Loucy (cell line): ENCODE results near the gene ANO2.

Source experiments
- H2AFZ ChIP-seq: fragments of 200-600 bp; sonication (generic); 2 replicates; pipeline ENCODE4 v1.6.0; 2016; ENCODE audit warnings: antibody characterized with exemption, mild to moderate bottlenecking, low read length, moderate library complexity
- H3F3A ChIP-seq: fragments of 200-600 bp; 2 replicates; pipeline ENCODE4 v1.6.0; 2016; ENCODE audit warnings: antibody characterized with exemption, low read depth, mild to moderate bottlenecking
- H3K27me3 ChIP-seq: fragments of 200-600 bp; sonication (generic); 2 replicates; pipeline ENCODE4 v1.6.1; 2014; ENCODE audit warnings: low read length, mild to moderate bottlenecking; ENCODE audit not compliant: insufficient read depth, poor library complexity, severe bottlenecking
- H3K36me3 ChIP-seq: fragments of 200-600 bp; sonication (generic); 2 replicates; pipeline ENCODE4 v1.6.1; 2016; ENCODE audit warnings: low read length; ENCODE audit not compliant: insufficient read depth
- H3K4me1 ChIP-seq: fragments of 200-600 bp; sonication (generic); 2 replicates; pipeline ENCODE4 v1.5.1; 2014; ENCODE audit warnings: low read length, mild to moderate bottlenecking; ENCODE audit not compliant: insufficient read depth, poor library complexity, severe bottlenecking
- H3K4me2 ChIP-seq: fragments of 200-600 bp; sonication (generic); 2 replicates; pipeline ENCODE4 v1.6.0; 2014; ENCODE audit warnings: antibody characterized with exemption, low read length, low read depth, mild to moderate bottlenecking; ENCODE audit not compliant: poor library complexity, severe bottlenecking
- H3K4me3 ChIP-seq: fragments of 200-600 bp; sonication (generic); 2 replicates; pipeline ENCODE4 v1.5.1; 2014; ENCODE audit warnings: low read length, mild to moderate bottlenecking, mixed read lengths; ENCODE audit not compliant: poor library complexity, severe bottlenecking
- H3K79me2 ChIP-seq: fragments of 200-600 bp; sonication (generic); 2 replicates; pipeline ENCODE4 v1.6.1; 2014; ENCODE audit warnings: low read length; ENCODE audit not compliant: insufficient read depth
- H3K9ac ChIP-seq: fragments of 200-600 bp; sonication (generic); 2 replicates; pipeline ENCODE4 v1.6.0; 2014; ENCODE audit warnings: mild to moderate bottlenecking, low read depth, low read length, moderate library complexity; ENCODE audit not compliant: poor library complexity, severe bottlenecking
- H3K9me2 ChIP-seq: fragments of 200-600 bp; sonication (generic); replicated peaks from 2 replicates; pipeline ENCODE4 v1.6.1; 2016; ENCODE audit warnings: low read depth, low read length, mixed read lengths
- H3K9me3 ChIP-seq: fragments of 200-600 bp; sonication (generic); 2 replicates; pipeline ENCODE4 v1.6.1; 2014; ENCODE audit warnings: mild to moderate bottlenecking, antibody characterized with exemption, low read length, low read depth; ENCODE audit not compliant: insufficient read depth
- H4K20me1 ChIP-seq: fragments of 200-600 bp; sonication (generic); 2 replicates; pipeline ENCODE4 v1.6.0; 2014; ENCODE audit warnings: antibody characterized with exemption, low read length, mild to moderate bottlenecking; ENCODE audit not compliant: insufficient read depth, poor library complexity, severe bottlenecking
- CTCF ChIP-seq: fragments of 200-600 bp; sonication (generic); conservative IDR thresholded peaks from 2 replicates; pipeline ENCODE4 v1.5.1; 2014; ENCODE audit warnings: mild to moderate bottlenecking, antibody characterized with exemption, low read length
- EZH2phosphoT487 ChIP-seq: fragments of 200-600 bp; IDR thresholded peaks from 2 replicates; pipeline ENCODE4 v1.6.1; 2018; ENCODE audit warnings: antibody characterized with exemption, mild to moderate bottlenecking, moderate library complexity, borderline replicate concordance

Gene ANO2

GRCh38 chr12:5630726-5631125, 314.3 kb downstream of the ANO2 start:
- Histone ChIP-seq H3K4me3 (no peak overlapping the region), H3K79me2 (no peaks in the 10 kb centered on the region), H3K9me3 (no peaks in the 10 kb centered on the region), H4K20me1 (no peaks in the 10 kb centered on the region), H2AFZ (no peak overlapping the region), H3K9ac (no peak overlapping the region), H3K9me2 (no peaks in the 10 kb centered on the region), H3K4me1 (no peaks in the 10 kb centered on the region), H3F3A (no peaks in the 10 kb centered on the region), H3K36me3 (no peaks in the 10 kb centered on the region), H3K4me2 (no peak overlapping the region), H3K27me3 (no peaks in the 10 kb centered on the region)
- TF ChIP-seq CTCF (no peak), EZH2phosphoT487 (no peak)

DNA sequence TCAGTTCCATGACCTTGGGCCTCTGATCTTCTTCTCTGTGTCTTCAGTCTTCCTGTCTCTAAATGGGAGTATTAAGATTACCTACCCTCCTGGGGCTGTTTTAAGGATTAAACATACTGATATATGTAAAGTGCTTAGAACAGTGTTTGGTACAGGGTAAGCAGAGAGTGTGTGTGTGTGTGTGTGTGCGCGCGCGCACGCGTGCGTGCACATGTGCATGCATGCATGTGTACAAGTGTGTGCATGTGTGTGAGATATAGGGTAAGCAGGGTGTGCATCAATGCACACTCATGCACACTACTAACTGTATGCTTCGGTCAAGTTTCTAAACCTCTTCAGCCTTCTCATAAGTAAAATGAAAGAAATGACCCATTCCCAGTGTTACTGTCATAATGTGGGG, 316.6 kb downstream of the ANO2 start:
- H3K27me3 ChIP-seq, result no peaks in the 10 kb centered on the region
- H3K4me1 ChIP-seq, result no peaks in the 10 kb centered on the region
- TF ChIP-seq EZH2phosphoT487, result no peak
- no peak for TF ChIP-seq CTCF
- H3K9ac ChIP-seq, result no peak overlapping the region
- H3K9me3 ChIP-seq, result no peaks in the 10 kb centered on the region
- H3K9me2 ChIP-seq, result no peaks in the 10 kb centered on the region
- no peak overlapping the region for H3K4me3 ChIP-seq
- H3K36me3 ChIP-seq, result no peaks in the 10 kb centered on the region
- no peak overlapping the region for H2AFZ ChIP-seq
- no peaks in the 10 kb centered on the region for H4K20me1 ChIP-seq
- no peaks in the 10 kb centered on the region for H3F3A ChIP-seq
- no peaks in the 10 kb centered on the region for H3K79me2 ChIP-seq
- no peak overlapping the region for H3K4me2 ChIP-seq

GRCh38 chr12:5627053-5627630, 317.9 kb downstream of the ANO2 start:
- no peaks in the 10 kb centered on the region for H3F3A ChIP-seq
- no peak overlapping the region for H3K4me2 ChIP-seq
- no peaks in the 10 kb centered on the region for H3K4me1 ChIP-seq
- no peak overlapping the region for H3K9ac ChIP-seq
- no peak overlapping the region for H3K4me3 ChIP-seq
- no peak for TF ChIP-seq EZH2phosphoT487
- TF ChIP-seq CTCF, result no peak
- H4K20me1 ChIP-seq, result no peaks in the 10 kb centered on the region
- H3K79me2 ChIP-seq, result no peaks in the 10 kb centered on the region
- no peak overlapping the region for H2AFZ ChIP-seq
- no peaks in the 10 kb centered on the region for H3K9me2 ChIP-seq
- H3K9me3 ChIP-seq, result no peaks in the 10 kb centered on the region
- no peaks in the 10 kb centered on the region for H3K36me3 ChIP-seq
- no peaks in the 10 kb centered on the region for H3K27me3 ChIP-seq
